Measurements from ENCODE around the gene CNOT11.
"Not testable (repeated sequence)": the region's sequence is repeated elsewhere in the genome, so short reads cannot be mapped to it uniquely, and the experiment has no call there.

Gene CNOT11

GRCh38 chr2:101231240-101231639 lies 21.4 kb upstream of the CNOT11 start:
- TF ChIP-seq CTCF (conservative IDR thresholded peaks at IDR 0.05) (no peak), ZFX (IDR thresholded peaks at IDR 0.05) (no peak)
- no peak overlapping the region for H3K27ac ChIP-seq

DNA sequence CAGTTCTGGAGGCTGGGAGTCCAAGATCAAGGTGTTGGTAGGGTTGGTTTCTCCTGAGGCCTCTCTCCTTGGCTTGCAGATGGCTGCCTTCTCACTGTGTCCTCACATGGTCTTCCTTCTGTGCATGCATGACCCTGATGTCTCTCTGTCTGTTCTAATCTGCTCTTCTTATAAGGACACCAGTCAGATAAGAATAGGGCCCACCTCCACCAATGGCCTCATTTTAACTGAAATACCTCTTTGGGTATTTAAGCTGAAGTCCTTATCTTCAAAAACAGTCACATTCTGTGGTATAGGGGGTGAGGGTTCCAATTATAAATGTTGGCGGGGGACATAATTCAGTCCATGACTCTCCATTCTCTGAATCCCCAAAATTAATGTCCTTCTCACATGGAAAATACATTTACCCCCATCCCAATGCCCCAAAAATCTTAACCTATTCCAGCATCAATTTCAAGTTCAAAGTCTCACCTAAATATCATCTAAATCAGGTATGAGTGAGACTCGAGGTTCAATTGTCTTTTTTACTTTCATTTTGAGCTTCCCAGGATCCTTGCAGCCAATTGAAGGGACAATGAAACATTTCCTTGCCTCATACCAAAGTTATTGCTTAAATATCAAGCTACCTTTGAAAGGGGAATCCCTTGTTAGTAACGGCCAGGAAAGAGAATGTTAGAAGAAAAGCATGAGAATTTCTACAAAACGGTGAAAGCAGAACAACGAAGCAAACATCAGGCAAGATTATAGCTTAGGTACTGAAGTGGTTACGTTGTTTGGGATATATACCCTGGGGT lies 20.6 kb upstream of the CNOT11 start:
- H3K27ac ChIP-seq = no peak overlapping the region
- no peak for TF ChIP-seq CTCF (conservative IDR thresholded peaks at IDR 0.05)
- no peak for TF ChIP-seq ZFX (IDR thresholded peaks at IDR 0.05)

GRCh38 chr2:101232770-101233169 lies 19.9 kb upstream of the CNOT11 start:
- TF ChIP-seq ZFX (IDR thresholded peaks at IDR 0.05) (no peak), CTCF (conservative IDR thresholded peaks at IDR 0.05) (no peak)
- H3K27ac ChIP-seq = no peak overlapping the region

DNA sequence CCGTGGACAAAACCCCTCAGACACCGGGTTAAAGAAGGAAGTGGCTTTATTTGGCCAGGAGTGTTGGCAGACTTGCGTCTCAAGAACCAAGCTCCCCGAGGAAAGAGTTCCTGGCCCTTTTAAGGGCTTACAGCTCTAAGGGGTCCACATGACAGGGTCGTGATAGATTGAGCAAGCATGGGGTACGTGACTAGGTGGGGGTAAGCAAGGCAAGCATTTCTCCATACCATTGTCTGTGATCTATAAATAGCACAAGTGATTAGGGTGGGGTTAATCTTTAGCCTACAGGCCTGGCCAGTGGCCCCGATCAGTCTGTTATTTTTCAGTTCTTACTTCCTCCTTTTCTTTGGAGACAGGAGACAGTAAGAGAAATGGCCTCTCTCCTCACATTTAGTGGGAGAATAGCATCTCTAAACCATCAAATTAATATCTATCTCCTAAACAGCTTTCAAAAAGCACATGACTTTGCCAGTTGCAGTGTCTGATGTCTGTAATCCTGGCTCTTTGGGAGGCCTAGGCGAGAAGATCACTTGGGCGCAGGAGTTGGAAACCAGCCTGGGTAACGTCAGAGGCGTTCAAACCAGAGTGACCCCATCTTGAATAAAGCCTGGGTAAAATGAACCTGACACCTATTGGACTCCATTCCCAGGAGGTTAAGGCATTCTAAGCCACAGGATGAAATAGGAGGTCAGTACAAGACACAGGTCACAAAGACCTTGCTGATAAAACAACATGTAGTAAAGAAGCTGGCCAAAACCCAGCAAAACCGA lies 18.3 kb upstream of the CNOT11 start:
- H3K27ac ChIP-seq = no peak overlapping the region
- TF ChIP-seq ZFX (IDR thresholded peaks at IDR 0.05) (no peak), CTCF (conservative IDR thresholded peaks at IDR 0.05) (no peak)

GRCh38 chr2:101235956-101236355 lies 16.7 kb upstream of the CNOT11 start:
- H3K27ac ChIP-seq = not testable (repeated sequence)

DNA sequence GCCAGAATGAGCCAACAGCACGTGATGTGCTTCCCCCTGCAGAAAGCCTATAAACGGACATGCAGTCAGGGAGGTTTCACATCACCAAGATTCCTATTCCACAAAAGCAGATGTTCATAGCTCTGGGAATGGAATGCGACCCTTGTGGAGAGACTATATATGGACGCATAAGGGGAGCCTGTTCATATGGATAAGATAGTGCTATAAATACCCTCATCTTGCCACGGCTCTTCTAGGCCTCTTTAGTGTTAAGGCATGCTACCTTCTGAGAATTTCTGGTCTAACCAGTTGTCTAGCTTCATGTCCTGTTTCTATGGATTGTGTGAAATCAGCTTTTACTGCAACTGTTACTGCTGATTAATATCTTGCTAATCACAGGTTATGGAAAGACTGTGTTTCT lies 14.7 kb upstream of the CNOT11 start:
- peak overlapping the region; percentile 42; the same call in 1 of the 2 replicates for H3K27ac ChIP-seq

DNA sequence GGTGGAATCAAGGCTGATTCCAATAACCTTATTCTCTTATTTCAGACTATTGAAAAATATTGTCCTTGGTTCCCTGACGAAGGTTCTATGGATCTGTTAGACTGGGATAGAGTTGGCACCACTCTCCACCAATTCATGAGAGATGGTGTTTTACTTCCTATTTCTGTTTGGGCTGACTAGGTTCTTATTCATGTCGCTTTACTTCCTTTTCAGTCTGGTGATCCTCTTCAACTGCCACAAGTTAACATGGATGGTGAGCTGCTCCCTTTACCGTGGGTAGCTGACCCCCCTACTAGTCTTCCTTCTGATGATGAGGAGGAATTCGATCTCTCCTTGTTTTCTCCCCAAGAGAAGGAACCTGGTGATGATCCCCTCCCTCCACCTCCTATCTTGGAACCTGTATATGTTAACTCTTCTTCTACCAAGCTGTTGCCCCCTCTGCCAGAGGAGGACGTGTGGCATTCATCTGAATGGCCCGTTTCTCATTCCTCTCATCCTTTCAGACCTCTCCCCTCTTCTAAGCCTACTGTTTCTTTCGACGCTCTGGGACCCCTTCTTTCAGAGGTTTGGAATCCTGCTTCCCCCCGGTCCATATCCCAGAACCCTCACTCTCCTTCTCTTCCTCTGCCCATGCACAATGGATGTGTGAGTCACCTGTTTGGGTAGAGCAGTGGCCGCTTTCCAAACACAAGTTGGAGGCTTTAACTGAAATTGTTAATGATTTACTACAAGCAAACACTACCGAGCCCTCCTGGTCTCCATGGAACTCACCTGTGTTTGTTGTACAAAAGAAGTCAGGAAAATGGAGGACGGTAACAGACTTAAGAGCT lies 13.5 kb upstream of the CNOT11 start:
- no peak overlapping the region; the same call in 1 of the 2 replicates for H3K27ac ChIP-seq
- TF ChIP-seq CTCF (conservative IDR thresholded peaks at IDR 0.05) = no peak
- no peak for TF ChIP-seq ZFX (IDR thresholded peaks at IDR 0.05)

DNA sequence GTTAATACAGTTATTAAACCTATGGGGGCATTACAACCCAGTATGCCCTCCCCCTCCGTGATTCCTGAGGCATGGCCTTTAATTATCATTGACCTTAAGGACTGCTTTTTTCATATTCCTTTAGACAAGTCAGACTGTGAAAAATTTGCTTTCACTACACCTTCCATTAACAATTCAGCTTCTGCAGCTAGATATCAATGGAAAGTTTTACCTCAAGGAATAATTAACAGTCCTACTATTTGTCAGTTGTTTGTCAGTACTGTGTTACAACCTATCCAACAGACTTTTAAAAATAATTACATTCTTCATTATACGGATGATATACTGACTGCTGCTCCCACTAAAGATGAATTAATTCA lies 12.9 kb upstream of the CNOT11 start:
- not testable (repeated sequence) for H3K27ac ChIP-seq
